Measurements from ENCODE around the gene RALBP1.
"Not testable (repeated sequence)": the region's sequence is repeated elsewhere in the genome, so short reads cannot be mapped to it uniquely, and the experiment has no call there.

Gene RALBP1

DNA sequence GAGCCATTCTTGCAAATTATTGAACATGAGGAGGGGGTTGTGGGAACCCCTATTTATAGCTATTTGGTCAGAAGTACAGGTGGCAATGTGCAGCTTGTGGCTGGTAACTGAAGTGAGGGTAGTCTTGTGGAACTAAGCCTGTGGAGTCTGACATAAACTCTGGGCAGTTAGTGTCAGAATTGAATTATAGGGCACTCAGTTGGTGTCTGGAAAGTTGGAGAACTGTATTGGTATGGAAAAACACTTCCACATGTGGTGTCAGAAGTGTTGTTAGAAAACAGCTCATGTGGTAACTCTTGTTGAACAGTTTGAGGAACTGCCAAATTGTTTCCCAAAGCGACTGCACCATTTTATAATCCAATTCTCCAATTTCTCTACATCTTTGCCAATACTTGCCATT, 7.5 kb downstream of the RALBP1 start:
- Histone ChIP-seq H3K9ac (ENCODE audit: low read length) (no peak overlapping the region), H3K4me3 (ENCODE audit: low read length) (no peak overlapping the region), H3K36me3 (ENCODE audit: control insufficient read depth, insufficient read depth, low read length, severe bottlenecking) (no peaks in the 10 kb centered on the region), H3K9me3 (ENCODE audit: control insufficient read depth, low read length) (no peaks in the 10 kb centered on the region), H3K4me1 (ENCODE audit: control insufficient read depth, insufficient read depth, low read length) (no peaks in the 10 kb centered on the region), H3K27me3 (replicated peaks; ENCODE audit: control insufficient read depth, insufficient read depth, low read length) (no peaks in the 10 kb centered on the region)
- no peak for DNase-seq (ENCODE audit: low read depth)

DNA sequence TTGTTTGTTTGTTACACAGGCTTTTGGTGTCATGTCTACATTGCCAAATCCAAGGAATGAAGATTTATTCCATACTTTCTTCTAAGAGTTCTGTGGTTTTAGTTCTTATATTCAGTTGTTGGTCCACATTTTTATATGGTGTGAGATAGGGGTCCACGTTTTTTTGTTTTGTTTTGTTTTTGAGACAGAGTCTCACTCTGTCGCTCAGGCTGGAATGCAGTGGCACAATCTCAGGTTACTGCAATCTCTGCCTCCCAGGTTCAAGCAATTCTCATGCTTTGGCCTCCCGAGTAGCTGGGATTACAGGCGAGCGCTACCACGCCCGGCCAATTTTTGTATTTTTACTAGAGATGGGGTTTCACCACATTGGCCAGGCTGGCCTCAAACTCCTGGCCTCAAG, 8.2 kb downstream of the RALBP1 start:
- Histone ChIP-seq H3K9me3 (ENCODE audit: control insufficient read depth, low read length) (no peaks in the 10 kb centered on the region), H3K27me3 (replicated peaks; ENCODE audit: control insufficient read depth, insufficient read depth, low read length) (no peaks in the 10 kb centered on the region), H3K9ac (ENCODE audit: low read length) (no peak overlapping the region), H3K36me3 (ENCODE audit: control insufficient read depth, insufficient read depth, low read length, severe bottlenecking) (no peaks in the 10 kb centered on the region), H3K4me3 (ENCODE audit: low read length) (no peak overlapping the region), H3K4me1 (ENCODE audit: control insufficient read depth, insufficient read depth, low read length) (no peaks in the 10 kb centered on the region)
- no peak for DNase-seq (ENCODE audit: low read depth)

DNA sequence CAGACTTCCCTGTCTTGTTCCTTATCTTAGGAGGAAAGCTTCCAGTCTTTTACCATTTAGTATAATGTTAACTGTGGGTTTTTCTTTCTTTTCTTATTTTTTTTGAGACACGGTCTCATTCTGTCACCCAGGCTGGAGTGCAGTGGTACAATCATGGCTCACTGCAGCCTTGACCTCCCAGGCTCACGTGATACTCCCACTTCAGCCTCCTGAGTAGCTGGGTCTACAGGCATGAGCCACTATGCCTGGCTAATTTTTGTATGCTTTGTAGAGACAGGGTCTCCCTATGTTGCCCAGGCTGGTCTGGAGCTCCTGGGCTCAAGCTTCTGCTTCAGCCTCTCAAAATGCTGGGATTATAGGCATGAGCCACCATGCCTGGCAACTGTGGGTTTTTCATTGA, 9.5 kb downstream of the RALBP1 start:
- DNase-seq (ENCODE audit: low read depth); H3K27me3 ChIP-seq (replicated peaks; ENCODE audit: control insufficient read depth, insufficient read depth, low read length); H3K36me3 ChIP-seq (ENCODE audit: control insufficient read depth, insufficient read depth, low read length, severe bottlenecking): not testable (repeated sequence)

GRCh38 chr18:9488538-9488937, 13.2 kb downstream of the RALBP1 start:
- H3K4me1 ChIP-seq (ENCODE audit: control insufficient read depth, insufficient read depth, low read length) = no peaks in the 10 kb centered on the region
- no peak overlapping the region for H3K9ac ChIP-seq (ENCODE audit: low read length)
- H3K36me3 ChIP-seq (ENCODE audit: control insufficient read depth, insufficient read depth, low read length, severe bottlenecking) = no peaks in the 10 kb centered on the region
- DNase-seq (ENCODE audit: low read depth) = no peak
- H3K9me3 ChIP-seq (ENCODE audit: control insufficient read depth, low read length) = no peaks in the 10 kb centered on the region
- H3K4me3 ChIP-seq (ENCODE audit: low read length) = no peak overlapping the region
- no peaks in the 10 kb centered on the region for H3K27me3 ChIP-seq (replicated peaks; ENCODE audit: control insufficient read depth, insufficient read depth, low read length)

More for the DNA sequence above, 9.5 kb downstream of the RALBP1 start:
- H3K4me1 ChIP-seq (ENCODE audit: control insufficient read depth, insufficient read depth, low read length); H3K9me3 ChIP-seq (ENCODE audit: control insufficient read depth, low read length); H3K4me3 ChIP-seq (ENCODE audit: low read length); H3K9ac ChIP-seq (ENCODE audit: low read length): not testable (repeated sequence)

DNA sequence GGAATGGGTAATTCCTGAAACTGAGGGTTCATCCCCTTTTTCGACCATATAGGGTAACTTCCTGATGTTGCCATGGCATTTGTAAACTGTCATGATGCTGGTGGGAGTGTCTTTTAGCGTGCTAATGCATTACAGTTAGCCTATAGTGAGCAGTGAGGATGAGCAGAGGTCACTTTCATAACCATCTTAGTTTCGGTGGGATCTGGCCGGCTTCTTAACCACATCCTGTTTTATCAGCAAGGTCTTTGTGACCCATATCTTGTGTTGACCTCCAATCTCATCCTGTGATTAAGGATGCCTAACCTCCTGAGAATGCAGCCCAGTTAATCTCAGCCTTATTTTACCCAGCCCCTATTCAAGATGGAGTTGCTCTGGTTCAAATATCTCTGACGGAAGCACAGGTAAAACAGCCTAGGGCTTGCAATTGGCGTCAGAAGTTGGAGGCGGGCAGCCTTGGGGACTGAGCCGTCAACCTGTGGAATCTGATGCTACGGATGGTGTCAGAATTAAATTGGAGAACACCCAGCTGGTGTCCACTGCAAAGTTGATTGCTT, 19.5 kb downstream of the RALBP1 start:
- Histone ChIP-seq H3K36me3 (ENCODE audit: control insufficient read depth, insufficient read depth, low read length, severe bottlenecking) (no peaks in the 10 kb centered on the region), H3K27me3 (replicated peaks; ENCODE audit: control insufficient read depth, insufficient read depth, low read length) (no peaks in the 10 kb centered on the region), H3K9me3 (ENCODE audit: control insufficient read depth, low read length) (no peaks in the 10 kb centered on the region), H3K4me3 (ENCODE audit: low read length) (no peak overlapping the region), H3K9ac (ENCODE audit: low read length) (no peak overlapping the region), H3K4me1 (ENCODE audit: control insufficient read depth, insufficient read depth, low read length) (no peaks in the 10 kb centered on the region)
- DNase-seq (ENCODE audit: low read depth) = no peak

DNA sequence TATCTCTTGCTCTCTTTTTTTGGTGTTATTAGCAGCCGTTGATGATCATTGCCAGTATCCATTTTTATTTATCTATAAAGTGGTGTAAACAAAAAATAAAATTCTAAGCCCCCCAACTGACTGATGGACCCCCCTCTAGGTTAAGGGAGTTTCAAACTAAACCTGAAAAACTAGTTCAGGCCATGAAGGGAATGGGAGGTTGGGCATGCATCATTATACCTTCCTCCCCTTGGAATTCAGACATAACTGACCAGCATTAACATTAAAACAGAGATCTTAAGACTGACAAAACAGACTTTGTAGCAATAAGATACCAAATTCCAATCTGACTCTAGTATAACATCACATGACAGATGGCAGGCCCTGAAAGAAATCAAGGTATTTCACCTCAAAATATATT, 20.2 kb downstream of the RALBP1 start:
- Histone ChIP-seq H3K9me3 (ENCODE audit: control insufficient read depth, low read length) (no peaks in the 10 kb centered on the region), H3K4me3 (ENCODE audit: low read length) (no peak overlapping the region), H3K9ac (ENCODE audit: low read length) (no peak overlapping the region), H3K36me3 (ENCODE audit: control insufficient read depth, insufficient read depth, low read length, severe bottlenecking) (no peaks in the 10 kb centered on the region), H3K27me3 (replicated peaks; ENCODE audit: control insufficient read depth, insufficient read depth, low read length) (no peaks in the 10 kb centered on the region), H3K4me1 (ENCODE audit: control insufficient read depth, insufficient read depth, low read length) (no peaks in the 10 kb centered on the region)
- DNase-seq (ENCODE audit: low read depth) = no peak

- DNase-seq (ENCODE audit: low read depth) = no peak
- H3K9ac ChIP-seq (ENCODE audit: low read length) = no peak overlapping the region
- H3K36me3 ChIP-seq (ENCODE audit: control insufficient read depth, insufficient read depth, low read length, severe bottlenecking) = no peaks in the 10 kb centered on the region
- H3K9me3 ChIP-seq (ENCODE audit: control insufficient read depth, low read length) = no peaks in the 10 kb centered on the region
- H3K27me3 ChIP-seq (replicated peaks; ENCODE audit: control insufficient read depth, insufficient read depth, low read length) = no peaks in the 10 kb centered on the region
- H3K4me1 ChIP-seq (ENCODE audit: control insufficient read depth, insufficient read depth, low read length) = no peaks in the 10 kb centered on the region
- H3K4me3 ChIP-seq (ENCODE audit: low read length) = no peak overlapping the region
These were observed 20.8 kb downstream of the RALBP1 start for GRCh38 chr18:9495916-9496705.

DNA sequence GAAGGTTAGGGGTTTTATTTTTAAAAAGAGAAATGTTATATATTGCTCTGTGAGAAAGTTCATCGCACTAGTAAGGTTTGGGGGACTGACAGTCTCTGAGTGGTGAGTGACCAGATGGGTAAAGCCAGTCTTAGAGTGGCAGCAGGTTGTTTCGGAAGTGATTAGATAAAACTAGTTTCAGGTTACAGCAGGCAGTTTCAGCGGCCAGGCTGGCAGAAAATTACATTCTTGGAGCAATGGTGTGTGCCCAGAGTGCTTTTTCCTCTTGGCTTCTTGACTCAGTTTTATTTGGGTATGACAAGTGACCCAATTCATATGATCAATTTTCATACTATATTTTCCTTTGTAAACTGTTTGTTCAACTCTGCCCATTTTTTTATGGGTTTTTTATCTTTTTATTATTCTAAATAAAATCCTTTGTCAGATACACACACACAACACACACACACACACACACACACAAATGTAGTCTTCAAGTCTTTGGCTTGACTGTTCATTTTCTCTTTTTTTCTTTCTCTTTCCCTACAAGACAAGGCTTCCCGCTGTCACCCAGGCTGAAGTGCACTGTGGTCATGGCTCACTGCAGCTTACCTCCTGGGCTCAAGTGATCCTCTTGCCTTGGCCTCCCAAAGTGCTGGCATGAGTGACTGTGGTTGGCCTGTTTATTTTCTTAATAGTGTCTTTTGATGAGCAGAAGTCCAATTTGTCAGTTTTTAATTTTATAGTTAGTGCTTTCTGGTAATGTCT, 30.9 kb downstream of the RALBP1 start:
- Histone ChIP-seq H3K4me1 (ENCODE audit: control insufficient read depth, insufficient read depth, low read length) (no peaks in the 10 kb centered on the region), H3K36me3 (ENCODE audit: control insufficient read depth, insufficient read depth, low read length, severe bottlenecking) (peaks cover 4% of the 10 kb centered on the region), H3K9me3 (ENCODE audit: control insufficient read depth, low read length) (no peaks in the 10 kb centered on the region), H3K9ac (ENCODE audit: low read length) (no peak overlapping the region), H3K27me3 (replicated peaks; ENCODE audit: control insufficient read depth, insufficient read depth, low read length) (no peaks in the 10 kb centered on the region), H3K4me3 (ENCODE audit: low read length) (no peak overlapping the region)
- DNase-seq (ENCODE audit: low read depth) = peak; percentile 43

GRCh38 chr18:9507565-9508088, 32.3 kb downstream of the RALBP1 start:
- H3K9ac ChIP-seq (ENCODE audit: low read length) = no peak overlapping the region
- H3K36me3 ChIP-seq (ENCODE audit: control insufficient read depth, insufficient read depth, low read length, severe bottlenecking) = no peaks in the 10 kb centered on the region
- H3K4me3 ChIP-seq (ENCODE audit: low read length) = no peak overlapping the region
- H3K4me1 ChIP-seq (ENCODE audit: control insufficient read depth, insufficient read depth, low read length) = no peaks in the 10 kb centered on the region
- H3K9me3 ChIP-seq (ENCODE audit: control insufficient read depth, low read length) = no peaks in the 10 kb centered on the region
- no peak for DNase-seq (ENCODE audit: low read depth)
- no peaks in the 10 kb centered on the region for H3K27me3 ChIP-seq (replicated peaks; ENCODE audit: control insufficient read depth, insufficient read depth, low read length)

GRCh38 chr18:9508446-9509025, 33.2 kb downstream of the RALBP1 start:
- Histone ChIP-seq H3K4me3 (ENCODE audit: low read length) (no peak overlapping the region), H3K27me3 (replicated peaks; ENCODE audit: control insufficient read depth, insufficient read depth, low read length) (no peaks in the 10 kb centered on the region), H3K4me1 (ENCODE audit: control insufficient read depth, insufficient read depth, low read length) (no peaks in the 10 kb centered on the region), H3K9me3 (ENCODE audit: control insufficient read depth, low read length) (no peaks in the 10 kb centered on the region), H3K9ac (ENCODE audit: low read length) (no peak overlapping the region), H3K36me3 (ENCODE audit: control insufficient read depth, insufficient read depth, low read length, severe bottlenecking) (peaks cover 3% of the 10 kb centered on the region)
- no peak for DNase-seq (ENCODE audit: low read depth)

DNA sequence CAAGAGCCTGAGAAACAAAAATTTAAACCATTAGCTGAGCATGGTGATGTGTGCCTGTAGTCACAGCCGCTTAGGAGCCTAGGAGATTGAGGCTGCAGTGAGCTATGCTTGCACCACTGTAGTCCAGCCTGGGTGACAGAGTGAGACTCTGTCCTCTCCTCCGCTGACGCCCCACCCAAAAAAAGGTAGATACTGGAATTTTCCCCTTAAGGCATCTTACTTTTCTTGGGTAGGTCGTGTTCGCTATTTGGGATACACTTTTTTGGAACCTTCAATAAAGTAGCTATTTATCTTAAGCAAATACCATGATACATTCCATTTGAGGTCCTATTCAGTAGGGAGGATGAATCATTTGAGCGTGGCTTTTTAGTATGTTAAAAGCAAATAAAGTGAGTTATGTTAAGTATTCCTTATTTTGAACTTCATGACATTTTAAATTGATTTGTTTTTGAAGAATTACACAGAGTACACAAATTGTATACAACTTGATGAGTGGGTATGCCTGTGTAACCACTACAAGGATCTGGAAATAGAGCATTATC, 38.7 kb downstream of the RALBP1 start:
- H3K9me3 ChIP-seq (ENCODE audit: control insufficient read depth, low read length) = no peaks in the 10 kb centered on the region
- H3K36me3 ChIP-seq (ENCODE audit: control insufficient read depth, insufficient read depth, low read length, severe bottlenecking) = peaks cover 5% of the 10 kb centered on the region
- no peaks in the 10 kb centered on the region for H3K27me3 ChIP-seq (replicated peaks; ENCODE audit: control insufficient read depth, insufficient read depth, low read length)
- DNase-seq (ENCODE audit: low read depth) = peak; percentile 66
- no peak overlapping the region for H3K9ac ChIP-seq (ENCODE audit: low read length)
- no peak overlapping the region for H3K4me3 ChIP-seq (ENCODE audit: low read length)
- H3K4me1 ChIP-seq (ENCODE audit: control insufficient read depth, insufficient read depth, low read length) = peaks cover 22% of the 10 kb centered on the region
